ENCODE measurements around the gene KIAA1217.

DNA sequence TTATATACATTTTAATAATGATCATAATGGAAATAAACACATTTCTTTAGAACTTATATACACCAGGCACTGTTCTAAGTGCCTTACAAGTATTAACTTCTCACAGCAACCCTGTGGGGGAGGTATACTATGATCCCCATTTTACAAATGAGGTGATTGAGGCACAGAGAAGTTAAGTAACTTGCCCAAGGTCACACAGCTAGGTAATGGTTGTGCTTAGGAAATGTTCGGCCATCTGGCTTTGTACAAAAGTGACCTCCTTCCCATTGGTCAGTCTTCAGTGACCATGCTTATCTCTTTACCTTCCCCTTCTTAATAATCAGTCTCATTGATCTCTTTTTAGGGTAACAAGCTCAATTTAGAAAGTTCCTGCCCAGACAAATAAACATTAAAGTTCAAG lies 158.8 kb downstream of the KIAA1217 start:
- TF ChIP-seq, protein P1, sequence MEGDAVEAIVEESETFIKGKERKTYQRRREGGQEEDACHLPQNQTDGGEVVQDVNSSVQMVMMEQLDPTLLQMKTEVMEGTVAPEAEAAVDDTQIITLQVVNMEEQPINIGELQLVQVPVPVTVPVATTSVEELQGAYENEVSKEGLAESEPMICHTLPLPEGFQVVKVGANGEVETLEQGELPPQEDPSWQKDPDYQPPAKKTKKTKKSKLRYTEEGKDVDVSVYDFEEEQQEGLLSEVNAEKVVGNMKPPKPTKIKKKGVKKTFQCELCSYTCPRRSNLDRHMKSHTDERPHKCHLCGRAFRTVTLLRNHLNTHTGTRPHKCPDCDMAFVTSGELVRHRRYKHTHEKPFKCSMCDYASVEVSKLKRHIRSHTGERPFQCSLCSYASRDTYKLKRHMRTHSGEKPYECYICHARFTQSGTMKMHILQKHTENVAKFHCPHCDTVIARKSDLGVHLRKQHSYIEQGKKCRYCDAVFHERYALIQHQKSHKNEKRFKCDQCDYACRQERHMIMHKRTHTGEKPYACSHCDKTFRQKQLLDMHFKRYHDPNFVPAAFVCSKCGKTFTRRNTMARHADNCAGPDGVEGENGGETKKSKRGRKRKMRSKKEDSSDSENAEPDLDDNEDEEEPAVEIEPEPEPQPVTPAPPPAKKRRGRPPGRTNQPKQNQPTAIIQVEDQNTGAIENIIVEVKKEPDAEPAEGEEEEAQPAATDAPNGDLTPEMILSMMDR (conservative IDR thresholded peaks at IDR 0.05; ENCODE audit: low read length) = no peak
- no peak for TF ChIP-seq EZH2phosphoT487 (IDR thresholded peaks at IDR 0.05; ENCODE audit: borderline replicate concordance)
